K562 (cell line): Measurements from ENCODE around the gene C18orf32. TPM values are rescaled to one million over a fixed set of nuclear protein-coding genes. Genes with fewer than 3 reads are reported as not detected.

Experiments used
- ATAC-seq: fragments of 200-7000 bp; cut with Tn5 transposase; 3 replicates; pipeline ENCODE4 v1.9.1; 2020; ENCODE audit warnings: moderate library complexity
- BruUV-seq: library from RNA; stranded (reverse); fragments of 400-500 nt; replicated peaks from 2 replicates; lab custom pipeline; 2021; lab: Mats Ljungman, UMichigan
- CTCF ChIA-PET: fragments of 300-600 bp; formaldehyde crosslinking; extraction: SDS; loops from one replicate; lab custom pipeline; 2021; ENCODE audit warnings: low intra/inter-chr PET ratio; lab: Yijun Ruan, JAX
- POLR2A ChIA-PET: fragments of 300-600, 350-650 bp; sonication (Branson Sonifier 250); formaldehyde crosslinking; extraction: SDS; loops from one replicate; lab custom pipeline; 2021; ENCODE audit warnings: antibody characterized with exemption, inconsistent platforms; lab: Yijun Ruan, JAX
- DNase-seq, 4 experiments: peaks; one replicate each; pipeline versions ENCODE4 v3.0.0 to v3.0.0-alpha.2; 2011 to 2018; ENCODE audit warnings: low spot score in 3 of 4, mixed read lengths in 3 of 4; ENCODE audit errors: extremely low read depth in 1 of 4
- FAIRE-seq: peaks from 2 replicates; lab custom pipeline; 2011; peaks lifted over from hg19 to GRCh38; lab: Jason Lieb, UNC
- H2AFZ ChIP-seq: 2 replicates; pipeline ENCODE4 v1.6.0; 2011; ENCODE audit warnings: low read depth, low read length, control low read depth, inconsistent platforms
- H3K27ac ChIP-seq: fragments of 200-600 bp; 3 replicates; pipeline ENCODE4 v1.8.0; 2011; ENCODE audit warnings: low read depth, mild to moderate bottlenecking, control low read depth, inconsistent platforms, low read length, moderate library complexity, mixed read lengths; ENCODE audit errors: extremely low read depth
- H3K27me3 ChIP-seq, 2 experiments: fragments of 300-600 bp in 1 of 2; 2 replicates in 1 of 2; 3 replicates in 1 of 2; pipeline versions ENCODE4 v1.6.0 to v1.8.0; 2011; ENCODE audit warnings: inconsistent platforms in 2 of 2, low read length in 2 of 2, mild to moderate bottlenecking in 1 of 2, mixed read lengths in 1 of 2, moderate library complexity in 1 of 2; ENCODE audit not compliant: control insufficient read depth in 2 of 2, insufficient read depth in 2 of 2
- H3K36me3 ChIP-seq: fragments of 300-600 bp; 3 replicates; pipeline ENCODE4 v1.8.0; 2011; ENCODE audit warnings: mild to moderate bottlenecking, low read length, inconsistent platforms; ENCODE audit not compliant: control insufficient read depth, insufficient read depth
- H3K4me1 ChIP-seq, 2 experiments: fragments of 200-600 bp in 1 of 2; replicated peaks in 1 of 2; 2 replicates in 1 of 2; 3 replicates in 1 of 2; pipeline versions ENCODE4 v1.5.1 to v1.8.0; 2011; ENCODE audit warnings: inconsistent platforms in 2 of 2, low read length in 2 of 2, mild to moderate bottlenecking in 1 of 2, mixed read lengths in 1 of 2, moderate library complexity in 1 of 2; ENCODE audit not compliant: control insufficient read depth in 2 of 2, insufficient read depth in 2 of 2
- H3K4me2 ChIP-seq: 2 replicates; pipeline ENCODE4 v1.6.1; 2011; ENCODE audit warnings: low read length, control low read depth, inconsistent platforms, mixed read lengths; ENCODE audit not compliant: insufficient read depth
- H3K4me3 ChIP-seq: fragments of 200-600 bp; sonication (generic), shearing (Covaris generic); 2 replicates; pipeline ENCODE4 v1.5.1; 2016; ENCODE audit warnings: control low read depth, inconsistent platforms
- H3K79me2 ChIP-seq: fragments of 200-600 bp; 3 replicates; pipeline ENCODE4 v1.8.0; 2011; ENCODE audit warnings: low read length, inconsistent platforms; ENCODE audit not compliant: control insufficient read depth, insufficient read depth
- H3K9ac ChIP-seq, 2 experiments: 2 replicates each; pipeline versions ENCODE4 v1.6.0 to v1.6.1; 2011; ENCODE audit warnings: low read depth in 2 of 2, low read length in 2 of 2, control low read depth in 1 of 2, inconsistent platforms in 1 of 2, mild to moderate bottlenecking in 1 of 2, mixed read lengths in 1 of 2; ENCODE audit not compliant: insufficient read depth in 1 of 2
- H3K9me1 ChIP-seq: one replicate; pipeline ENCODE4 v1.6.0; 2011; ENCODE audit warnings: inconsistent platforms, mild to moderate bottlenecking, low read length, moderate library complexity; ENCODE audit not compliant: control insufficient read depth, insufficient read depth
- H3K9me3 ChIP-seq: replicated peaks from 2 replicates; pipeline ENCODE4 v1.5.1; 2011; ENCODE audit warnings: low read depth, low read length, inconsistent platforms; ENCODE audit not compliant: control insufficient read depth, insufficient read depth
- H4K20me1 ChIP-seq: replicated peaks from 2 replicates; pipeline ENCODE4 v1.6.1; 2011; ENCODE audit warnings: low read length, inconsistent platforms, mixed read lengths; ENCODE audit not compliant: control insufficient read depth, insufficient read depth
- GTF2F1 ChIP-seq: IDR thresholded peaks from 2 replicates; pipeline ENCODE4 v1.6.1; 2011; ENCODE audit warnings: low read depth, low read length, improper control_type of control experiment
- JUN ChIP-seq, 2 experiments: sonication (generic) in 1 of 2; formaldehyde crosslinking in 1 of 2; IDR thresholded peaks; 2 replicates each; pipeline versions ENCODE4 v1.6.1 to v1.8.0; 2012 to 2022; ENCODE audit warnings: borderline replicate concordance in 2 of 2, mild to moderate bottlenecking in 2 of 2, improper control_type of control experiment in 1 of 2, low read depth in 1 of 2, low read length in 1 of 2, missing genetic modification reagents in 1 of 2
- MYBL2 ChIP-seq, 2 experiments: fragments of 450-650 bp in 1 of 2; sonication (generic) in 1 of 2; formaldehyde crosslinking in 1 of 2; IDR thresholded peaks; 2 replicates each; pipeline versions ENCODE4 v1.6.1 to v1.8.1; 2017 to 2022; ENCODE audit warnings: borderline replicate concordance in 1 of 2, inconsistent platforms in 1 of 2, low read depth in 1 of 2, mild to moderate bottlenecking in 1 of 2, missing genetic modification reagents in 1 of 2, moderate library complexity in 1 of 2
- WGBS: fragments of 100-300 bp; shearing (Covaris generic); methylation state at CpG from one replicate; pipeline ENCODE4 v1.1.6; 2016; ENCODE audit warnings: low coverage, mixed read lengths; ENCODE audit not compliant: insufficient coverage; ENCODE audit errors: missing lambda C conversion rate; 5-methylcytosine and 5-hydroxymethylcytosine counted together
- in situ Hi-C: fragments of 300-500 bp; cut with MboI; formaldehyde crosslinking; loops from 4 replicates; pipeline ENCODE4 v1.15.0; 2018; ENCODE audit warnings: inconsistent platforms, mixed read lengths
- intact Hi-C: fragments of 100-400 bp; cut with micrococcal nuclease; formaldehyde crosslinking; loops from 2 replicates; pipeline ENCODE4 v1.14.2; 2022
- polyA plus RNA-seq, 8 experiments: library from polyadenylated mRNA; depleted of rRNA in 4 of 8; stranded (reverse) in 5 of 8; unstranded in 3 of 8; fragments of >200 nt; fragmentation: Nextera tagmentation in 2 of 8; fragmentation: Illumina TruSeq in 1 of 8; extraction: Ambion mirVana in 2 of 8; extraction: Trizol in 1 of 8; gene quantifications; 2 replicates each; pipeline versions ENCODE4 v1.2.1 to v1.2.3, GENCODE V29; 2011 to 2014; ENCODE audit warnings: inconsistent platforms in 1 of 8, missing spikeins in 1 of 8
- total RNA-seq, 7 experiments: library from RNA; depleted of rRNA in 6 of 7; stranded (reverse); fragments of >200 nt in 6 of 7; fragmentation: Illumina TruSeq in 2 of 7; extraction: Trizol in 2 of 7; gene quantifications; 2 replicates each; pipeline versions ENCODE4 v1.2.1 to v1.2.3, GENCODE V29; 2011 to 2021; ENCODE audit warnings: low replicate concordance in 1 of 7
- TF ChIP-seq, protein P1 (sequence below), 3 experiments: fragments of 200-800 bp in 1 of 3; sonication (Bioruptor generic) in 1 of 3; sonication (generic) in 1 of 3; formaldehyde crosslinking in 1 of 3; IDR thresholded peaks; 2 replicates each; pipeline versions ENCODE4 v1.6.1 to v1.8.0; 2016 to 2022; ENCODE audit warnings: mild to moderate bottlenecking in 2 of 3, missing compliant biosample characterization in 2 of 3, missing genetic modification characterization in 2 of 3, missing genetic modification reagents in 1 of 3
- TF ChIP-seq, protein P2 (sequence below): fragments of 450-650 bp; IDR thresholded peaks from one replicate; pipeline ENCODE4 v1.6.1; 2018; ENCODE audit warnings: mild to moderate bottlenecking, moderate library complexity; ENCODE audit not compliant: partially characterized antibody
- TF ChIP-seq, protein P3 (sequence below): fragments of 200-800 bp; sonication (Bioruptor generic); IDR thresholded peaks from 2 replicates; pipeline ENCODE4 v1.6.1; 2017; ENCODE audit warnings: missing genetic modification characterization, missing compliant biosample characterization
- TF ChIP-seq, protein P4 (sequence below): sonication (generic); formaldehyde crosslinking; IDR thresholded peaks from 2 replicates; pipeline ENCODE4 v1.8.0; 2023; ENCODE audit warnings: mild to moderate bottlenecking, missing genetic modification reagents
- TF ChIP-seq, protein P5 (sequence below): fragments of 450-650 bp; IDR thresholded peaks from 2 replicates; pipeline ENCODE4 v1.6.1; 2018; ENCODE audit not compliant: partially characterized antibody

C18orf32 gene
- total and polyA plus RNA-seq, 9 of the 15 experiments (the other 6 are each of a cell fraction or from before 2014, with no cell fraction given): 8.5 to 35.0 (median 20.4) TPM

DNA sequence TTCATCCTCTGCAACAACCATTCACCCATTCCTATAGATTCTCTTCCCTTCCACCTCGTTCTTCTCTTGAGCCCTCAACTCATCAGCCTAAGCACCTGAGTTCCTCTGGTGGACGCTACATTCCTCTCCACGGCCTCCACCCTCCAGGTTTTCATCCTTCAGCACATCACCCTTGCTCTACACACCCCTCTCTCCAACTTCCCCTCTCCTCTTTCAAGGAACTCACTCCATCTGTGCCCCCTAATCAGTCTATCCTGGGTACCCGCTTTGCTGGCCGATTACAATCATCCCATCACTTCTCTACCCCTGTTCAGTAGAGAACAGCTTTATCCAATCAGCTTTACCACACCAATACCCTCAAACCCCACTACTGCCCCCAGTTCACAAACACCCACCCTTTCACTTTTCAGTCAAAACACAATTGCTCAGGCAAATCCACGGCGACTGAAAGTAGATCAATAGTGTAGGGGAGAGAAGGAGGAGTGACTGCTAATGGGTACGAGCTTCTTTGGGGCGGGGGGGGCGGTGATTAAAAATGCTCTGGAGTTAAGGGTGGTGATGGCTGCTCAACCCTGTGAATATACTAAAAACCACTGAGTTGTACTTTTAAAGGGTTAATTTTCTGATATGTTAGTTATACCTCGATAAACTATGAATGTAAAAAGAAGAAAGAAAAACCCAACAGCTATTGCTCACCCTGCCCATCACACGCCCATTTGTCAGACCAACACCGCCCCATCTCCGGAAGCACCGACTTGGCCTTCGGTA is 27.4 kb downstream of the C18orf32 start:
- Histone ChIP-seq H2AFZ (peak overlapping the region; percentile 84), H3K27me3 (no peaks in the 10 kb centered on the region), H3K36me3 (peaks cover 3% of the 10 kb centered on the region; the same call in 1 of the 3 replicates), H3K9me1 (no peaks in the 10 kb centered on the region), H3K4me3 (peak overlapping the region; percentile 92), H4K20me1 (no peaks in the 10 kb centered on the region), H3K79me2 (peaks cover 45% of the 10 kb centered on the region), H3K4me2 (peak overlapping the region; percentile 81), H3K27ac (peak overlapping the region; percentile 69; the same call in 2 of the 3 replicates), H3K4me1 (peaks cover 4 to 9% of the 10 kb centered on the region in 2 experiments; a peak in 4 of 5 replicates), H3K9me3 (no peaks in the 10 kb centered on the region), H3K9ac (peak overlapping the region; percentile 78 to 96)
- FAIRE-seq (peak; percentile 68), ATAC-seq (peak; percentile 15; the same call in 2 of the 3 replicates), DNase-seq (peak in 2 of 4 experiments; percentile 10 to 19)
- no TSS peak for BruUV-seq
- ChIA-PET POLR2A (interaction anchor here (0.6 to 1.2 kb wide), 6 partner anchors 9 to 631 kb away, joined by 3 to 4 read pairs (median 4); no protein-coding TSS in a partner anchor), CTCF (no interaction called here)
- WGBS: 5% methylated on average over 9 of the region's 16 CpGs
- intact Hi-C loops (no loop called here), in situ Hi-C loops (no loop called here)
- TF ChIP-seq, protein P1, sequence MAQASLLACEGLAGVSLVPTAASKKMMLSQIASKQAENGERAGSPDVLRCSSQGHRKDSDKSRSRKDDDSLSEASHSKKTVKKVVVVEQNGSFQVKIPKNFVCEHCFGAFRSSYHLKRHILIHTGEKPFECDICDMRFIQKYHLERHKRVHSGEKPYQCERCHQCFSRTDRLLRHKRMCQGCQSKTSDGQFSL (CRISPR knock-in tag; IDR thresholded peaks at IDR 0.05): no peak
- TF ChIP-seq, protein P1 (tag; IDR thresholded peaks at IDR 0.05): 0 out of 4 replicates have a peak, but pooled peaks of 1 of the 2 experiments have one; percentile 38
- TF ChIP-seq, protein P2, sequence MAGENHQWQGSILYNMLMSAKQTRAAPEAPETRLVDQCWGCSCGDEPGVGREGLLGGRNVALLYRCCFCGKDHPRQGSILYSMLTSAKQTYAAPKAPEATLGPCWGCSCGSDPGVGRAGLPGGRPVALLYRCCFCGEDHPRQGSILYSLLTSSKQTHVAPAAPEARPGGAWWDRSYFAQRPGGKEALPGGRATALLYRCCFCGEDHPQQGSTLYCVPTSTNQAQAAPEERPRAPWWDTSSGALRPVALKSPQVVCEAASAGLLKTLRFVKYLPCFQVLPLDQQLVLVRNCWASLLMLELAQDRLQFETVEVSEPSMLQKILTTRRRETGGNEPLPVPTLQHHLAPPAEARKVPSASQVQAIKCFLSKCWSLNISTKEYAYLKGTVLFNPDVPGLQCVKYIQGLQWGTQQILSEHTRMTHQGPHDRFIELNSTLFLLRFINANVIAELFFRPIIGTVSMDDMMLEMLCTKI: no peak
- TF ChIP-seq MYBL2 (IDR thresholded peaks at IDR 0.05; ENCODE audit: low read depth): no peak
- no peak for TF ChIP-seq MYBL2 (CRISPR knock-in tag; IDR thresholded peaks at IDR 0.05; ENCODE audit: borderline replicate concordance)
- TF ChIP-seq, protein P3, sequence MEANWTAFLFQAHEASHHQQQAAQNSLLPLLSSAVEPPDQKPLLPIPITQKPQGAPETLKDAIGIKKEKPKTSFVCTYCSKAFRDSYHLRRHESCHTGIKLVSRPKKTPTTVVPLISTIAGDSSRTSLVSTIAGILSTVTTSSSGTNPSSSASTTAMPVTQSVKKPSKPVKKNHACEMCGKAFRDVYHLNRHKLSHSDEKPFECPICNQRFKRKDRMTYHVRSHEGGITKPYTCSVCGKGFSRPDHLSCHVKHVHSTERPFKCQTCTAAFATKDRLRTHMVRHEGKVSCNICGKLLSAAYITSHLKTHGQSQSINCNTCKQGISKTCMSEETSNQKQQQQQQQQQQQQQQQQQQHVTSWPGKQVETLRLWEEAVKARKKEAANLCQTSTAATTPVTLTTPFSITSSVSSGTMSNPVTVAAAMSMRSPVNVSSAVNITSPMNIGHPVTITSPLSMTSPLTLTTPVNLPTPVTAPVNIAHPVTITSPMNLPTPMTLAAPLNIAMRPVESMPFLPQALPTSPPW: peak; percentile 7; the same call in 1 of the 2 replicates
- TF ChIP-seq, protein P4, sequence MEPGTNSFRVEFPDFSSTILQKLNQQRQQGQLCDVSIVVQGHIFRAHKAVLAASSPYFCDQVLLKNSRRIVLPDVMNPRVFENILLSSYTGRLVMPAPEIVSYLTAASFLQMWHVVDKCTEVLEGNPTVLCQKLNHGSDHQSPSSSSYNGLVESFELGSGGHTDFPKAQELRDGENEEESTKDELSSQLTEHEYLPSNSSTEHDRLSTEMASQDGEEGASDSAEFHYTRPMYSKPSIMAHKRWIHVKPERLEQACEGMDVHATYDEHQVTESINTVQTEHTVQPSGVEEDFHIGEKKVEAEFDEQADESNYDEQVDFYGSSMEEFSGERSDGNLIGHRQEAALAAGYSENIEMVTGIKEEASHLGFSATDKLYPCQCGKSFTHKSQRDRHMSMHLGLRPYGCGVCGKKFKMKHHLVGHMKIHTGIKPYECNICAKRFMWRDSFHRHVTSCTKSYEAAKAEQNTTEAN: no peak
- no peak for TF ChIP-seq GTF2F1
- no peak for TF ChIP-seq JUN (IDR thresholded peaks at IDR 0.05; ENCODE audit: borderline replicate concordance, low read depth, low read length)
- TF ChIP-seq JUN (CRISPR knock-in tag; IDR thresholded peaks at IDR 0.05; ENCODE audit: borderline replicate concordance): no peak
- TF ChIP-seq, protein P5, sequence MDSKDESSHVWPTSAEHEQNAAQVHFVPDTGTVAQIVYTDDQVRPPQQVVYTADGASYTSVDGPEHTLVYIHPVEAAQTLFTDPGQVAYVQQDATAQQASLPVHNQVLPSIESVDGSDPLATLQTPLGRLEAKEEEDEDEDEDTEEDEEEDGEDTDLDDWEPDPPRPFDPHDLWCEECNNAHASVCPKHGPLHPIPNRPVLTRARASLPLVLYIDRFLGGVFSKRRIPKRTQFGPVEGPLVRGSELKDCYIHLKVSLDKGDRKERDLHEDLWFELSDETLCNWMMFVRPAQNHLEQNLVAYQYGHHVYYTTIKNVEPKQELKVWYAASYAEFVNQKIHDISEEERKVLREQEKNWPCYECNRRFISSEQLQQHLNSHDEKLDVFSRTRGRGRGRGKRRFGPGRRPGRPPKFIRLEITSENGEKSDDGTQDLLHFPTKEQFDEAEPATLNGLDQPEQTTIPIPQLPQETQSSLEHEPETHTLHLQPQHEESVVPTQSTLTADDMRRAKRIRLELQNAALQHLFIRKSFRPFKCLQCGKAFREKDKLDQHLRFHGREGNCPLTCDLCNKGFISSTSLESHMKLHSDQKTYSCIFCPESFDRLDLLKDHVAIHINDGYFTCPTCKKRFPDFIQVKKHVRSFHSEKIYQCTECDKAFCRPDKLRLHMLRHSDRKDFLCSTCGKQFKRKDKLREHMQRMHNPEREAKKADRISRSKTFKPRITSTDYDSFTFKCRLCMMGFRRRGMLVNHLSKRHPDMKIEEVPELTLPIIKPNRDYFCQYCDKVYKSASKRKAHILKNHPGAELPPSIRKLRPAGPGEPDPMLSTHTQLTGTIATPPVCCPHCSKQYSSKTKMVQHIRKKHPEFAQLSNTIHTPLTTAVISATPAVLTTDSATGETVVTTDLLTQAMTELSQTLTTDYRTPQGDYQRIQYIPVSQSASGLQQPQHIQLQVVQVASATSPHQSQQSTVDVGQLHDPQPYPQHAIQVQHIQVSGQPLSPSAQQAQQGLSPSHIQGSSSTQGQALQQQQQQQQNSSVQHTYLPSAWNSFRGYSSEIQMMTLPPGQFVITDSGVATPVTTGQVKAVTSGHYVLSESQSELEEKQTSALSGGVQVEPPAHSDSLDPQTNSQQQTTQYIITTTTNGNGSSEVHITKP: peak; percentile 82
